Right hindlimb (tissue), 1 donor: ENCODE measurements around the gene MBNL3.

Source experiments
- DNase-seq: peaks from one replicate; pipeline ENCODE4 v3.0.0-alpha.2; 2018

The MBNL3 gene

GRCh38 chrX:132488819-132489577 is at the start of gene MBNL3:
Gene MBNL3 (minus strand): TSS chrX:132489038. CDS start chrX:132439611, 49,427 bp downstream.
- DNase-seq = peak; percentile 76

- DNase-seq = no peak
Measured at GRCh38 chrX:132533409-132533808, 44.6 kb upstream of the MBNL3 start.

GRCh38 chrX:132532913-132533312 is 44.1 kb upstream of the MBNL3 start:
- DNase-seq = no peak

- DNase-seq = no peak
Measured at GRCh38 chrX:132532097-132532496, 43.3 kb upstream of the MBNL3 start.

- DNase-seq = no peak
Measured at GRCh38 chrX:132520792-132521191, 32.0 kb upstream of the MBNL3 start.

- DNase-seq = no peak
Measured at GRCh38 chrX:132520213-132520612, 31.4 kb upstream of the MBNL3 start.

- DNase-seq = no peak
Measured at GRCh38 chrX:132518401-132518800, 29.6 kb upstream of the MBNL3 start.

- DNase-seq = no peak
Measured at GRCh38 chrX:132508834-132509233, 20.0 kb upstream of the MBNL3 start.

- no peak for DNase-seq
Measured at GRCh38 chrX:132505116-132505515, 16.3 kb upstream of the MBNL3 start.

GRCh38 chrX:132504417-132504816 is 15.6 kb upstream of the MBNL3 start:
- no peak for DNase-seq

GRCh38 chrX:132501606-132502005 is 12.8 kb upstream of the MBNL3 start:
- no peak for DNase-seq

- no peak for DNase-seq
Measured at GRCh38 chrX:132497432-132497831, 8.6 kb upstream of the MBNL3 start.

- no peak for DNase-seq
Measured at GRCh38 chrX:132493095-132493494, 4.3 kb upstream of the MBNL3 start.

GRCh38 chrX:132491191-132491590 is 2.4 kb upstream of the MBNL3 start:
- no peak for DNase-seq

- DNase-seq = peak; percentile 44
Measured at GRCh38 chrX:132489578-132490419, 961 bp upstream of the MBNL3 start.

GRCh38 chrX:132488180-132488705 is 595 bp downstream of the MBNL3 start:
- no peak for DNase-seq

GRCh38 chrX:132486599-132487178 is 2.1 kb downstream of the MBNL3 start:
- no peak for DNase-seq

- no peak for DNase-seq
Measured at GRCh38 chrX:132483951-132484350, 4.9 kb downstream of the MBNL3 start.

GRCh38 chrX:132483488-132483887 is 5.3 kb downstream of the MBNL3 start:
- no peak for DNase-seq

GRCh38 chrX:132482632-132483031 is 6.2 kb downstream of the MBNL3 start:
- no peak for DNase-seq

GRCh38 chrX:132481449-132481848 is 7.4 kb downstream of the MBNL3 start:
- DNase-seq = no peak

GRCh38 chrX:132480581-132481203 is 8.1 kb downstream of the MBNL3 start:
- DNase-seq = peak; percentile 50
